ENCODE data around the gene HNRNPA0. TPM values are rescaled to one million over a fixed set of nuclear protein-coding genes. Genes with fewer than 3 reads are reported as not detected.
"Not testable (repeated sequence)": the region's sequence is repeated elsewhere in the genome, so short reads cannot be mapped to it uniquely, and the experiment has no call there.

Gene HNRNPA0
- total RNA-seq, 1 experiment from 2014 or later = 6.7 TPM

GRCh38 chr5:137791387-137791786 lies 37.2 kb upstream of the HNRNPA0 start:
- Histone ChIP-seq H3K27ac (ENCODE audit: low read length) (no peak overlapping the region), H3K9me2 (replicated peaks; ENCODE audit: insufficient read depth, low read length) (no peaks in the 10 kb centered on the region), H3K4me2 (ENCODE audit: low read depth, low read length, poor library complexity, severe bottlenecking) (no peak overlapping the region), H2AFZ (ENCODE audit: low read length) (no peak overlapping the region), H3K27me3 (ENCODE audit: low read length) (no peaks in the 10 kb centered on the region), H3K79me2 (ENCODE audit: low read length) (no peaks in the 10 kb centered on the region), H4K20me1 (ENCODE audit: insufficient read depth, low read depth, low read length) (no peaks in the 10 kb centered on the region), H3K9me3 (ENCODE audit: low read length) (no peaks in the 10 kb centered on the region), H3K4me1 (ENCODE audit: low read length) (no peaks in the 10 kb centered on the region; the same call in 1 of the 2 replicates), H3K9ac (ENCODE audit: low read length) (no peak overlapping the region), H3K36me3 (ENCODE audit: insufficient read depth, low read length) (no peaks in the 10 kb centered on the region), H3K4me3 (ENCODE audit: low read length) (no peak overlapping the region)
- DNase-seq = no peak

DNA sequence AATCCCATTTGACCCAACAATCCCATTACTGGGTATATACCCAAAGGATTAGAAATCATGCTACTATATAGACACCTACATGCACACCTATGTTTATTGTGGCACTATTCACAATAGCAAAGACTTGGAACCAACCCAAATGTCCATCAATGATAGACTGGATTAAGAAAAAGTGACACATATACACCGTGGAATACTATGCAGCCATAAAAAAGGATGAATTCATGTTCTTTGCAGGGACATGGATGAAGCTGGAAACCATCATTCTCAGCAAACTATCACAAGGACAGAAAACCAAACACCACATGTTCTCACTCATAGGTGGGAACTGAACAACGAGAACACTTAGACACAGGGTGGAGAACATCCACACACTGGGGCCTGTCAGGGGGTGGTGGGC lies 34.4 kb upstream of the HNRNPA0 start:
- H4K20me1 ChIP-seq (ENCODE audit: insufficient read depth, low read depth, low read length); H3K27me3 ChIP-seq (ENCODE audit: low read length); H3K4me3 ChIP-seq (ENCODE audit: low read length); H3K4me2 ChIP-seq (ENCODE audit: low read depth, low read length, poor library complexity, severe bottlenecking); H3K9ac ChIP-seq (ENCODE audit: low read length); H3K36me3 ChIP-seq (ENCODE audit: insufficient read depth, low read length); H3K9me3 ChIP-seq (ENCODE audit: low read length); H3K79me2 ChIP-seq (ENCODE audit: low read length); DNase-seq; H3K9me2 ChIP-seq (replicated peaks; ENCODE audit: insufficient read depth, low read length); H2AFZ ChIP-seq (ENCODE audit: low read length); H3K27ac ChIP-seq (ENCODE audit: low read length); H3K4me1 ChIP-seq (ENCODE audit: low read length): not testable (repeated sequence)

DNA sequence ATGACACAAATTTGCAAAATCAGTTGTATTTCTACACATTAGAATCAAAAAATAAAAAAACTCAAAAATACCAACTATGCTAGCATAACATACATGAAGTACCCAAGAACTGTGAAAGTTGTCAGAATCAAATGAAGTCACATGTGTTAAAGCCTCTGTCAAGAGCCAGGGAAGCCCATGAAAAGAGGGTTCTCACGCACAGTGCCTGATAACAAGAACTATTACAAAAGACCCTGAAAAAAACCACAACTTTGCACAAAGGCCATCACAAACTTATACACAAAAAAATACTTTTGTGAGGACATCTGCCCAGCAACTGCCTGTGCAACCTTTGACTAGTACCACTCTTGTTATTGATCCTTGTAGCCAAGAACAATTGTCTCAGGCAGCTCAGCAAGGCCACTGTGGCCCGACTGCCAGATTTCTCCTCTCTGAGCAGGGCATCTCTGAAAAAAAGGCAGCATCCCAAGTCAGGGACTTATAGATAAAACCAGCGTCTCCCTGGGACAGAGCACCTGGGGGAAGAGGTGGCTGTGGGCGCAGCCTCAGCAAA lies 28.9 kb upstream of the HNRNPA0 start:
- Histone ChIP-seq H3K36me3 (ENCODE audit: insufficient read depth, low read length) (no peaks in the 10 kb centered on the region), H3K79me2 (ENCODE audit: low read length) (no peaks in the 10 kb centered on the region), H2AFZ (ENCODE audit: low read length) (no peak overlapping the region), H3K9me3 (ENCODE audit: low read length) (no peaks in the 10 kb centered on the region), H3K27me3 (ENCODE audit: low read length) (no peaks in the 10 kb centered on the region), H3K4me3 (ENCODE audit: low read length) (no peak overlapping the region), H4K20me1 (ENCODE audit: insufficient read depth, low read depth, low read length) (no peaks in the 10 kb centered on the region), H3K27ac (ENCODE audit: low read length) (no peak overlapping the region), H3K4me1 (ENCODE audit: low read length) (no peaks in the 10 kb centered on the region; the same call in 1 of the 2 replicates), H3K9ac (ENCODE audit: low read length) (no peak overlapping the region), H3K4me2 (ENCODE audit: low read depth, low read length, poor library complexity, severe bottlenecking) (no peak overlapping the region), H3K9me2 (replicated peaks; ENCODE audit: insufficient read depth, low read length) (no peaks in the 10 kb centered on the region)
- no peak for DNase-seq

- no peaks in the 10 kb centered on the region for H3K36me3 ChIP-seq (ENCODE audit: insufficient read depth, low read length)
- no peak overlapping the region for H2AFZ ChIP-seq (ENCODE audit: low read length)
- H3K4me1 ChIP-seq (ENCODE audit: low read length) = no peaks in the 10 kb centered on the region; the same call in 1 of the 2 replicates
- no peaks in the 10 kb centered on the region for H4K20me1 ChIP-seq (ENCODE audit: insufficient read depth, low read depth, low read length)
- no peak overlapping the region for H3K4me3 ChIP-seq (ENCODE audit: low read length)
- no peaks in the 10 kb centered on the region for H3K9me3 ChIP-seq (ENCODE audit: low read length)
- no peaks in the 10 kb centered on the region for H3K79me2 ChIP-seq (ENCODE audit: low read length)
- no peaks in the 10 kb centered on the region for H3K9me2 ChIP-seq (replicated peaks; ENCODE audit: insufficient read depth, low read length)
- no peaks in the 10 kb centered on the region for H3K27me3 ChIP-seq (ENCODE audit: low read length)
- H3K27ac ChIP-seq (ENCODE audit: low read length) = no peak overlapping the region
- H3K4me2 ChIP-seq (ENCODE audit: low read depth, low read length, poor library complexity, severe bottlenecking) = no peak overlapping the region
- no peak for DNase-seq
- H3K9ac ChIP-seq (ENCODE audit: low read length) = no peak overlapping the region
Measured at GRCh38 chr5:137782055-137782454, 27.9 kb upstream of the HNRNPA0 start.

DNA sequence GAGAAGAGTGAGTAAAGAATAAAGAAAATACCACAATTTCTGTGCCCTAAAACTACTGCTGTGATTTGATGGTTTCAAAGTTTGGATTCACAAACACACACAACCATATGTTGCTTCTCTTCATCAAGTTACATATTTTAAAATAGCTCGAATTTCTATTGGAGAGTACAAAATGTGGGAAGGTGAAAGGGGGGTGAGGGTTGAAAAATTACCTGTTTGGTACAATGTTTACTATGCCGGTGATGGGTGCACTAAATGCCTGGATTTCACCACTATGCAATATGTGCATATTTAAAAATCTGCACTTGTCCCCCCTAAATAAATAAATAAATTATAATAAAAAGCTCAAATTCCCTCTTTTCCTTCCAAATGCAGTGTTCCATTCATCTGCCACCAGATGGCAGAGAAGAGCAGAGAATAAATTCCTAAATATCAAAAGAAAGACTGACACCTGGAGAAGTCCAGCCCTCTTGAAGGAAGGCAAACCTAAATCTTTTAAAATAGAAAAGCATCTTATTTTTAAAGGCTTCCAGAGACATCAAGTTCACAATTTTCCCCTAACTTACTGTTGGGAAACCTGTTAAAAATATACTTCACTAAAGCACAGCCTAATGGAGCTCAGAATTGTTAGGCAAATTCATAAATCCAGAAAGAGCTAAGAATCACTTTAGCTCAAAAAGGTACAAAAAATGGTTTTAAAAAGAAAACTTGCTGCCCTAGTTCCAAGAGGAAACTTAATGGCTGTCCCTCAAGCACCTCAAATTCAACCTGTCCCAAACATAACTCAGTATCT lies 24.8 kb upstream of the HNRNPA0 start:
- no peak overlapping the region for H2AFZ ChIP-seq (ENCODE audit: low read length)
- no peak overlapping the region for H3K27ac ChIP-seq (ENCODE audit: low read length)

GRCh38 chr5:137767937-137768336 lies 13.8 kb upstream of the HNRNPA0 start:
- not testable (repeated sequence) for H3K9me3 ChIP-seq (ENCODE audit: low read length); H4K20me1 ChIP-seq (ENCODE audit: insufficient read depth, low read depth, low read length); H3K9ac ChIP-seq (ENCODE audit: low read length); H3K4me3 ChIP-seq (ENCODE audit: low read length); H2AFZ ChIP-seq (ENCODE audit: low read length); H3K27ac ChIP-seq (ENCODE audit: low read length); H3K36me3 ChIP-seq (ENCODE audit: insufficient read depth, low read length); H3K27me3 ChIP-seq (ENCODE audit: low read length); DNase-seq; H3K4me1 ChIP-seq (ENCODE audit: low read length); H3K79me2 ChIP-seq (ENCODE audit: low read length); H3K4me2 ChIP-seq (ENCODE audit: low read depth, low read length, poor library complexity, severe bottlenecking); H3K9me2 ChIP-seq (replicated peaks; ENCODE audit: insufficient read depth, low read length)

More for the DNA sequence above, 24.8 kb upstream of the HNRNPA0 start:
- DNase-seq = peak; percentile 69
- Histone ChIP-seq H3K9ac (ENCODE audit: low read length) (no peak overlapping the region), H3K4me2 (ENCODE audit: low read depth, low read length, poor library complexity, severe bottlenecking) (no peak overlapping the region), H3K9me2 (replicated peaks; ENCODE audit: insufficient read depth, low read length) (no peaks in the 10 kb centered on the region), H3K4me1 (ENCODE audit: low read length) (no peaks in the 10 kb centered on the region), H3K4me3 (ENCODE audit: low read length) (no peak overlapping the region), H3K36me3 (ENCODE audit: insufficient read depth, low read length) (no peaks in the 10 kb centered on the region), H3K79me2 (ENCODE audit: low read length) (no peaks in the 10 kb centered on the region), H3K9me3 (ENCODE audit: low read length) (no peaks in the 10 kb centered on the region), H3K27me3 (ENCODE audit: low read length) (no peaks in the 10 kb centered on the region), H4K20me1 (ENCODE audit: insufficient read depth, low read depth, low read length) (no peaks in the 10 kb centered on the region)

DNA sequence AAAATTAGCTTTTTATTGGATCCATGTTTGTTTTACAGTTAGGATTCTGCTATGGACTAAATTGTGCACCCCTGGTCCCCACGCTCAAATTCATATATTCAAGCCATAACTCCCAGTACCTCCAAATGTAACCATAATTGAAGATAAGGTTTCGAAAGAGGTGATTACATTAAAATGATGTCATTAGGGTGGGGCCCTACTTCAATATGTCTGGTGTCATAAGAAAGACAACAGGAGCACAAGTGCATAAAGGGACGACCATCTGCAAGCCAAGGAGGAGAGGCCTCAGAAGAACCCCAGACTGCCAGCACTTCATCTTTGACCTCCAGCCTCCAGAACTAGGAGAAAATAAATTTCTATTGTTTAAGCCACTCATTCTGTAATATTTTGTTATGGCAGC lies 7.4 kb upstream of the HNRNPA0 start:
- Histone ChIP-seq H3K9me2 (replicated peaks; ENCODE audit: insufficient read depth, low read length) (no peaks in the 10 kb centered on the region), H3K9ac (ENCODE audit: low read length) (no peak overlapping the region), H3K79me2 (ENCODE audit: low read length) (no peaks in the 10 kb centered on the region), H3K36me3 (ENCODE audit: insufficient read depth, low read length) (no peaks in the 10 kb centered on the region), H2AFZ (ENCODE audit: low read length) (no peak overlapping the region), H3K4me2 (ENCODE audit: low read depth, low read length, poor library complexity, severe bottlenecking) (no peak overlapping the region), H3K9me3 (ENCODE audit: low read length) (no peaks in the 10 kb centered on the region), H4K20me1 (ENCODE audit: insufficient read depth, low read depth, low read length) (no peaks in the 10 kb centered on the region), H3K4me1 (ENCODE audit: low read length) (no peaks in the 10 kb centered on the region), H3K4me3 (ENCODE audit: low read length) (no peak overlapping the region), H3K27ac (ENCODE audit: low read length) (no peak overlapping the region), H3K27me3 (ENCODE audit: low read length) (no peaks in the 10 kb centered on the region)
- no peak for DNase-seq

DNA sequence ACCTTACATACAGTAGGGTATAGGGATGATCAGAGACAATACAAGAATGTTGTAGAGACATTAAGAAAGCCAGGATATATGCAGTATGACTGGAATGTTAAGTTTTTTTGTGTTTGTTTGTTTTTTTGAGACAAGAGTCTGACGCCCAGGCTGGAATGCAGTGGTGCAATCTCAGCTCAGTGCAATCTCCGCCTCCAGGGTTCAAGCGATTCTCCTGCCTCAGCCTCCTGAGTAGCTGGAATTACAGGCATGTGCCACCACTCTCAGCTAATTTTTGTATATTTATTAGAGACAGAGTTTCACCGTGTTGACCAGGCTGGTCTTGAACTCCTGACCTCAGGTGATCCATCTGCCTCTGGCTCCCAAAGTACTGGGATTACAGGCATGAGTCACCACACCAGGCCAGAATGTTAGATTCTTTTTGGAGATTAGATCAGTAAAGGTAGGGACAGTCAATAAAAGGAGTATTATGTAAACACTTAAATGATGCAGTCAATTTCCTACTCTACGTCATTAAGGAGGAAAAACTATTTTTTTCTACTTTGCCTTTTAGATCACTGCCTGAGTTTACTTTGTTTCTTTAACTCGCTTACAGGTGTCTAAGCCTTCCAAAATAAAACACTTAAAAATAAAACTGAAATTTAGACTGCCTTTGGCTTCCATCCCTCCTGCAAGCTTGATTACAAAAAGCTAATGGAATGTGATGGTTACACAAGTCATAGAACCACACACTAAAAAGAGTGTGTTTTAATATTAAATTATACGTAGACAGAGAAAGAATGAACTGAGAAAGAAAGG lies 6.8 kb upstream of the HNRNPA0 start:
- Histone ChIP-seq H3K4me1 (ENCODE audit: low read length) (no peaks in the 10 kb centered on the region), H3K27ac (ENCODE audit: low read length) (no peak overlapping the region), H4K20me1 (ENCODE audit: insufficient read depth, low read depth, low read length) (no peaks in the 10 kb centered on the region), H3K4me2 (ENCODE audit: low read depth, low read length, poor library complexity, severe bottlenecking) (no peak overlapping the region), H3K79me2 (ENCODE audit: low read length) (no peaks in the 10 kb centered on the region), H3K27me3 (ENCODE audit: low read length) (no peaks in the 10 kb centered on the region), H3K4me3 (ENCODE audit: low read length) (no peak overlapping the region), H3K9me3 (ENCODE audit: low read length) (no peaks in the 10 kb centered on the region), H2AFZ (ENCODE audit: low read length) (no peak overlapping the region), H3K9me2 (replicated peaks; ENCODE audit: insufficient read depth, low read length) (no peaks in the 10 kb centered on the region), H3K36me3 (ENCODE audit: insufficient read depth, low read length) (no peaks in the 10 kb centered on the region), H3K9ac (ENCODE audit: low read length) (no peak overlapping the region)
- no peak for DNase-seq

Data from Karpas-422 (cell line).